NCI-H748 treated with DMSO at 0.1 percent for 48 hours (cell line): ENCODE results near the gene TMEM223.
"Not testable (repeated sequence)": the region's sequence is repeated elsewhere in the genome, so short reads cannot be mapped to it uniquely, and the experiment has no call there.

Experiments
- DNase-seq: peaks from one replicate; lab custom pipeline; 2025; lab: John Stamatoyannopoulos, UW

Gene TMEM223, protein sequence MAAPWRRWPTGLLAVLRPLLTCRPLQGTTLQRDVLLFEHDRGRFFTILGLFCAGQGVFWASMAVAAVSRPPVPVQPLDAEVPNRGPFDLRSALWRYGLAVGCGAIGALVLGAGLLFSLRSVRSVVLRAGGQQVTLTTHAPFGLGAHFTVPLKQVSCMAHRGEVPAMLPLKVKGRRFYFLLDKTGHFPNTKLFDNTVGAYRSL

DNA sequence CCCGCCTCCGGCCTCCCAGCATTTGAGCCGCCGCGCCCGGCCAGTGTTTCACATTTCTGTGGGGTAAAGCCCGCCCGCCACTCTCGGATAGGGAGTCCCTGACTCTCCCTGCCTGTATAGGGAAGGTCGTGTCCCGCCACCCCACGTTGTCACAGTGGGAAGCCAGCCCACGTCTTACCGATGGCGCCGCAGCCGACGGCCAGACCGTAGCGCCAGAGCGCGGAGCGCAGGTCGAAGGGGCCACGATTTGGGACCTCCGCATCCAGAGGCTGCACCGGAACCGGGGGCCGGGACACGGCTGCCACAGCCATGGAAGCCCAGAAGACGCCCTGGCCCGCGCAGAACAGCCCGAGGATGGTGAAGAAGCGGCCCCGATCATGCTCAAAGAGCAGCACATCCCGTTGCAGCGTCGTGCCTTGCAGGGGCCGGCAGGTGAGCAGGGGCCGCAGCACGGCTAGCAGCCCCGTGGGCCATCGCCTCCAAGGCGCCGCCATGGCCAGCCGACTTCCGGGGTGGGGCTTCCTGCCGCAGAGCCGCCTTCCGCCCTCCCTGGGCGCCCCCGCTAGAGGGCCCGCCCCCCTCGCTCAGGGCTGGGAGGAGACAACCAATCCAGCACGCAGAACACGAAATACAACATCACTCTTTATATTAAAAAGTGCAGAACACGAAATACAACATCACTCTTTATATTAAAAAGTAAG, at the start of gene TMEM223:
Gene TMEM223 (minus strand): TSS at position 506 of the 701 bp plus-strand sequence. CDS start 12 bp downstream, at position 494.
- DNase-seq, result peak; percentile 74

DNA sequence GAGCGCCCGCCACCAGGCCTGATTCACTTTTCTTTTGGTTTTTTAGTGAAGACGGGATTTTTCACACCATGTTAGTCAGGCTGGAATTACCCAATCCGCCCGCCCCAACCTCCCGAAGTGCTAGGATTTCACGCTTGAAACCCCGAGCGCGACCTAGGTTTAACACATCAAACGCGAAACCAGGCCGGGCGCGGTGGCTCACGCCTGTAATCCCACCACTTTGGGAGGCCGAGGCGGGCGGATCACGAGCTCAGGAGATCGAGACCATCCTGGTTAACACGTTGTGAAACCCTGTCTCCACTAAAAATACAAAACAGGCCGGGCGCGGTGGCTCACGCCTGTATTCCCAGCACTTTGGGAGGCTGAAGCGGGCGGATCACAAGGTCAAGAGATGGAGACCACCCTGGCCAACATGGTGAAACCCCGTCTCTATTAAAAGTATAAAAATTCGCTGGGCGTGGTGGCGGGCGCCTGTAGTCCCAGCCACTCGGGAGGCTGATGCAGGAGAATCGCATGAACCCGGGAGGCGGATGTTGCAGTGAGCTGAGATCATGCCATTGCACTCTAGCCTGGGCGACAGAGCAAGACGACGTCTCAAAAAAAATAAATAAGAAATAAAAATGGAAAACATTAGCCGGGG, 49.0 kb upstream of the TMEM223 start:
- not testable (repeated sequence) for DNase-seq

DNA sequence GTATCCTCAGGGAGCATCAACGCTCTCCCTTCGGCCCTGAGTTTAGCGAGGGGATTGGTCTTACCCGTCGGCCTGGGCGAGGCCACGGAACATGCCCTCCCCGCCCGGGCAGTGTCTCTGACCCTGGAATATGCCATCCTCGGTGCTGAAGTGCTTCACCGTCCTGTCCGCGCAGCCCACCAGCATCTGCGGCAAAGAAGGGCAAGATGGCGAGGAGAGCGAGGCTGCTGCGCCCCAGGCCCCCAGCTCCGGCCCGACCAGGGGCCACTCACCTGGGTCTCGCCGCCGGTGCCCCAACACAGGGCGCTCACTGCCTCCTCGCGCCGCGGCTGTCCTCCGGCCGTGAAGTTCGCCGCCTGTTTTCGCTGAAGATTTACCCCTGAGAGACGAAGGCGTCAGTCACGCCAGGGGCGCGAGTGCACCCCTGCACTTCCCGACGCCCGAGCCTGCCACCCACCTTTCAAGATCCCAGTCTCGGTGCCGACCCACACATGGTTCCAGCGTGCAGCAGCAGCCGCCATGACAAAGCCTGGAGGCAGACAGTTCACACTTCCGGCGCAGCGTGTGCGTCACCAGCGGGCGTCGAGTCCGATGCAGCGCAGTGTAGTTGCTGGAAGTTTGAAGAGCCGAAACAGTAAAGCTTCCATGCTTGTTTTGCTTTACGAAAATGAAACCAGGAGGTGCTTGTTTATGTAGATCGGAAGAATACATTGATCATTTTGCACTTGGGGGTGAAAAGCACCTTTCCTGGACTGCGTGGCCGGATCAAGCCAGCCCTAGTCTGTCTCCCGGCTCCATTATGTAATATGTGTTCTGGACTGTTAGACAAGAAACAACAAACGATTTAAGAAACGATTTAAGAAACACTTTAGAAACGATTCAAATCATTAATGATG, 47.5 kb upstream of the TMEM223 start, which contains the start of gene WDR74:
Gene WDR74 (minus strand): TSS at position 541 of the 896 bp plus-strand sequence. CDS start 20 bp downstream, at position 521.
- peak; percentile 84 for DNase-seq

DNA sequence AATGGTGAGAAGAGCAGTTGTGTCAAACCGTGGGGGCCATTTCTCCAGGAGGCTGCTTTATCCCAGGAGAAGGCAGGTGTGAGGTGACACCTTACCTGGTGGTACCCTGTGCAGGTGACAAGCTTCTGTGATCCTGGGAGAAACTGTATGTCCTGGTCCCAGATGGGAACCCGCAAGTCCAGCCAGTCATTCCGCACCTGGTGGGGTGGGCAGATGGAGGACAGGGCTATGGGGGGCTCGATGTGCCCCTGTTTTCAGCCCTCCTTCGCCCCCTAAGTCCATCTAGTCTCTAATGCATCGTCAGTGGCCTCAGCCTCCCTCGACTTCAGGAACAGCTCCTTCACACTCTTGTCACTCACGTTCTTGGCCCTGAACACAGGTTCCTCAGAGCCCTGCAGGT, 43.5 kb upstream of the TMEM223 start:
- no peak for DNase-seq

DNA sequence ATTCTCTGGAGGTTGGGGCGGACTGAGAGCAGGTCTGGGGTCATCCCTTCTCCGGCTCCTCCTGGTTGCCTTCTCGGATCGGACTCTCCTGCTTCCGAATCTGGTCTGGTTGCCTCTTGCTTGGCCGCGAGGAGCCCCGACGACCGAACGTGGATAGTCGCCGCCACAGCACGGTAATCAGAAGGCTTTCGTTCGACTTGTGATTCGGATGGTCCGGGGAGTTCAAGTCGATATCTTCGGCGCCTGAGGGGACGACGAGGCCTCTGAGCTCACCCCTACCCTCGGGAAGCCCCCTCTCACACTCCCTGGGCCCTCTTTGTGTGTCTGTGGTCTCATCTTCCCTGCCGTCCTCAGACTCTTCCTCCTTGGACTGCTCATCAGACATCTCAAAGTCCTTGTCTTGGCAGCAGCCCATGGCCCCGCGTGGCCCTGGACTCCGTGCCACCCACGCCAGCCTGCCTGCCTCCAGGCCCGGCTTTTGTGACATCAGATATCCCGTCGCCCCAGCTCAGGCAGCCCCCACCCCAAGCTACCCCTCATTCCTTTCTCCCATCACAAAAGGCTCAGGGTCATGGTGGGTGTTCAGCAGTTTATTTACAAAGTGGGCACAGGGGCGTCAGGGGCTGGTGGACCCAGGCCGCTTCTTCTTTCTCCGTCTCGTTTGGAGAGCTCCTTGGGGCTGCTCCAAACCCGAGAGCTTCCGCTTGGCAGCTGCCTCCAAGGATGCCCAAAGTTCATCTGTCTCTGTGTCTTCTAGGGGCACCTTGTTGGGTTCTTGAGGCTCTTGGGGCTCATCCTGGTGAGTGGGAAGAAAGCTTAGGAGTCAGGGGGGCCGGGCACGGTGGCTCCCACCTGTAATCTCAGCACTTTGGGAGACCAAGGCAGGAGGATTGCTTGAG, 40.8 kb upstream of the TMEM223 start, which contains the start of gene TEX54:
Gene TEX54 (minus strand): TSS at position 506 of the 899 bp plus-strand sequence.
- peak; percentile 48 for DNase-seq

DNA sequence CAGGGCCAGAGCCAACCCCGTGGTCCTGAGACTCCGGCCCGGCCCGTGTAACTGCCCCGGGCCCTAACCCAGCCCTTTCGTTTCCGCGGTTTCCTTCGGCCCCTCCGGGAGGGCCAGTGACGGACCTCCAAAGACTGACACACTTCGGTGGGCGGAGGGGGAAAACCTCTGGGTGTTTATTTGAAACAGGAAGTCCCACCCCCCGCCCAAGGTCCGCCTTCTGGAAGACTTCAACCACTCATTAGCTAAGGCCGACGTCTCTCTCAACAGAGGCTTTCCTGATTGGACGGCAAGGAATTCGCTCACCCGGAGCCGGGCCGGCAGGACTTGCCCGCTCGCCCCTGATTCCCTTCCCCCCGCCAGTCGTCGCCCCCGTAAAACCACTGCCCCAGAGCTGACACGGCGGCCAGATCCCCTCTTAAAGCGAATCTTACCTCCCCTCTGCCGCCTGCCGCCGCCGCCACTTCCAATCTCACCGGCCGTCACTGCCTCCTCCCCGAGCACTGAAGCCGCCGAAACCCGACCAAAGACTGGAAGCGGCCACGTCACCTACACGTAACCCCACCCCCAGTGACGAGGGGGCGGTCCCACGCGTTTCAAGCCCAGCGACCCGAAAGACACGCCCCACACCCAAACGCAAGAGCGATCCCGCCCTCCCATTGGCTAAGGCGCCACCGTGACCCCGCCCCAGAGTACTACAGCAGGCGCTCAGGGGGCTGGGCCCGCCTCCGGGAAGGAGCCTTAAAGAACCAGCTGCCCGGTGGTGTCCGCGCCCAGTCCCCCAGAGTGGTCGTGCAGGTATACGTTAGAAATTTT, 39.9 kb upstream of the TMEM223 start, which contains the start of gene STX5:
Gene STX5 (minus strand): TSS at position 532 of the 816 bp plus-strand sequence. CDS start 808 bp downstream, outside the sequence.
- peak; percentile 98 for DNase-seq

DNA sequence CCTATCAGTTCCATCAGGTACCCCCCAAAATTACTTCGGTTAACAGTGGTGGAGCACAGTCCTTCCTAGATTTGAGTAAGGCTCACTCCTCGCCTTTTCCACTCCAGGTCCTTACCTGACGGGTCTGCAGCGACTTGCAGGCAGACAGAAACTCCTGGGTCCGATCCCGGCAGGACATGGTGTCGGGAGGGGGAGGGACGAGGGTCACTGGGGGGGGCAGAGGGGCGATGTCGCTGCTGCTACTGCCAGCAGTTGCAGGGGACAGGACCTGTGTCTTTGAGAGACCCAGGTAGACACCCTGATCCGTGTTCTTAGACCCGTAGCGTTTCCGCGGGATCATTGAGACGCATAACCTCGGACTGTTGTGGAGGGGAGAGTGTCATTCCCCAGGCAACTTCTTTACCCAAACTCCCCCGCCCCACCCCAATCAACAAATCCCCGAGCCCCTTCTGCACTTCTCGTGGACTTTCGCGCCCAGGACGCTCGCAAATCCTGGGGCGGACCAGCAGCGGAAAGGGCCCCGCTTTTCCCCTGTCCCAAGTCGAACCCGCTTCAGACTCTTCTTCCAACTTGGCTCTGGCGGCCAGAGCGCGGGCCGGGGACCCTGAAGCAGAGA, 39.2 kb upstream of the TMEM223 start:
- no peak for DNase-seq

DNA sequence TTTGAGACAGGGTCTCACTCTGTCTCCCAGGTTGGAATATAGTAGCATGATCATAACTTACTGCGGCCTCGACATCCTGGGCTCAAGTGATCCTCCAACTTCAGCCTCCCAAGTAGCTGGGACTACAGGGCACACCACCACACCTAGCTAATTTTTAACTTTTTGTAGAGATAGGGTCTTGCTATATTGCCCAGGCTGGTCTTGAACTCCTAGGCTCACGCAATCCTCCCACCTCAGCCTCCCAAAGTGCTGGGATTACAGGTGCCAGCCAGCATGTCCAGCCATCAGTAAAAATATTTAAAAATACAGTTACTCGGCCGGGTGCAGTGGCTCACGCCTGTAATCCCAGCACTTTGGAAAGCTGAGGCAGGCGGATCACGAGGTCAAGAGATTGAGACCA, 36.3 kb upstream of the TMEM223 start:
- not testable (repeated sequence) for DNase-seq

DNA sequence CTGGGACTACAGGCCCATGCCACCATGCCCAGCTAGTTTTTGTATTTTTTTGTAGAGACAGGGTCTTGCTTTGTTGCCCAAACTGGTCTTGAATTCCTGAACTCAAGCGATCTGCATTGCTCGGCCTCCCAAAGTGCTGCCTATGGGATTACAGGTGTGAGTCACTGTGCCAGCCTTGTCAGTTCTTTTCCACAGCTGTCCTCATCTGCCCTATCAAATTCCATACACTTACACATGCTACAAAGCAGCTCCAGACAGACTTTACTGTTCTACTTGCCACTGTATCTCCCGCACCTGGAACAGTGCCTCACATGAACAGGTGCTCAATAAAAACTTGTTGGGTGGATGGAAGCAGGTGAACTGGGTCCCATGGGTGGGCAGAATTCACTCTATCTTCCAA, 31.9 kb upstream of the TMEM223 start:
- no peak for DNase-seq

DNA sequence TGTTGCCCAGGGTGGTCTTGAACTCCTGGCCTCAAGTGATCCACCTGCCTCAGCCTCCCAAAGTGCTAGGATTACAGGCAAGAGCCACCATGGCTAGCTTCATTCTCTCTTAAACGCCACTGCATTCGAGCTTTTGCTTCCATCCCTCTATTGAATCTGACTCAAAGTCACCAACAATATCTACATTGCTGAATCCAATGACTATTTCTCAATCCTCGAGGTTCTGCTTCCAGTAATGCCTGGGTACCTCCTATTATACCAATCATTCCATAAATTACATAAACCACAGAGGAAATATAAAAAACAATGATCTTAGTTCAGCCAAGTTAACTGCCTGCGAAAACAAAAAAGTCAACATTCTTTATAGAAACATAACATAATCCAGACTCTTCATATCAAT, 25.3 kb upstream of the TMEM223 start:
- no peak for DNase-seq

DNA sequence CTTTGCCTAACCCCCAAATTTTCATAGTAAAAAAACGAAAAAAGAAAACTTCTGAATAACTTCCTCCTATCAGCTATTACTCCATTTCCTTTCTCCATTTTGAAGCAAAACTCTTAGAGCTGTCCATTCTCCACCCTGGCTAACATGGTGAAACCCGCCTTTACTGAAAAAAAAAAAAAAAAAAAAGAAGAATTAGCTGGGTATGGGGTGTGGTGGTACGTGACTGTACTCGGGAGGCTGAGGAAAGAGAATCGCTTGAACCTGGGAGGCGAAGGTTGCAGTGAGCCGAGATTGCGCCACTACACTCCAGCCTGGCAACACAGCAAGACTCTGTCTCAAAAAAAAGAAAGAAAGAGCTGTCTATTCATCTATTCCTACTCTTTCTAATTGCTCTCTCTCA, 24.8 kb upstream of the TMEM223 start:
- DNase-seq, result no peak

DNA sequence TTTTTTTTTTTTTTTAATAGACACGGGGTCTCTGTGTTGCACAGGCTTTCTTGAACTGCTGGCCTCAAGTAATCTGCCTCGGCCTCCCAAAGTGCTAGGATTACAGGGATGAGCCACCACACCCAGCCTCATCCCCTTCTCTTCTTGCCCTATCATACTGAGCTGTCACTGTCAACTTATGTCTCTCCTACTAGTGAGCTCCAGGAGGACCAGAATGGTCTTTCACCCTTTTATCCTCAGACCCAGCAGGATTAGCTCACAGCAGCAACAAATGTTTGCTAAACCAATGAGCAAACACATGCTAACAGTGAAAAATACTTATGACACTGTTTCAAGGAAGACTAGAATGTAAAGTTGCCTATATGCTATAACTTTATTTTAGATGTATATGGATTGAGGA, 19.9 kb upstream of the TMEM223 start:
- DNase-seq, result no peak

DNA sequence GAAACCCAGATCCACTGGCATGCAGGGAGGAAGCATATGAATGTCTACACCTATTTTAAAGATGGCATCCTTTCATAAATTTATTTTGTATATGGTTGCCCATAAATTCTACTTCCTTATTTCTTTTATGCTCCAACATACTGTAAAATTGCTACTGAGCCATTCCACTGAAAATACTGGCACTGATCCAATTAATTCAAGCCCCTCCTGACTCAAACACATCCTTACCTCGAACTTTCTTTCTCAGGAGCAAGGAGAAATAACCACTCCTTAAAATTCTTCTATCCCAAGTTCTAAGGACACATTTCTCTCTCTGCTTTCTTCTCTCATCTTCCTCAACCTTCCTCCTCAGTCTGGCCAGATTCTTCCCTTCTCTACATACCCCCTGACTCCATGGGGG, 18.9 kb upstream of the TMEM223 start:
- DNase-seq, result no peak

DNA sequence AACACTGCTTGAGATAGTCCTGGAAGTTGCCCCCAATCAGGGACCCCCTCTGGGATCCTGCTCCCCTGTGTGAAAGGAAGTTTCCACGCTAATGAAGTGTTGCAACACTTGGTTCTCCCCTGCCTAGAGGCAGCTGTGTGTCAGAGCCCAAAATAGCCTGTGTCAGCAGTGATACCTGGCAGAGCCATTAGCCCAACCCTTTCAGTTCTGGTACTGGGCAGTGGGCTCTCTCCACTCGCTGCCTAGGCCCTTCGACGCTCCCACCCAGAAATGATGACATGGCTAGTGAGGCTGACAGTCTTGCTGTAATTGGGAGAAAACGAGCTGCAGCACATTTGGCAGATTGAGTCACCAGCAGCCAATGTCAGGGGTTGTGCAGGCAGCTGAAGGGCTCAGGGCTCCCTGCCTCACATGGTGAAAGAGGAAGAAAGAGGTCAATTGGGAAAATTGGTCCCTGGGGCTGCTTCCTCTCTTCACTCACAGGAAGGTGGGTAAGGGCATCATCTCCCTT, 14.9 kb upstream of the TMEM223 start:
- DNase-seq, result no peak

DNA sequence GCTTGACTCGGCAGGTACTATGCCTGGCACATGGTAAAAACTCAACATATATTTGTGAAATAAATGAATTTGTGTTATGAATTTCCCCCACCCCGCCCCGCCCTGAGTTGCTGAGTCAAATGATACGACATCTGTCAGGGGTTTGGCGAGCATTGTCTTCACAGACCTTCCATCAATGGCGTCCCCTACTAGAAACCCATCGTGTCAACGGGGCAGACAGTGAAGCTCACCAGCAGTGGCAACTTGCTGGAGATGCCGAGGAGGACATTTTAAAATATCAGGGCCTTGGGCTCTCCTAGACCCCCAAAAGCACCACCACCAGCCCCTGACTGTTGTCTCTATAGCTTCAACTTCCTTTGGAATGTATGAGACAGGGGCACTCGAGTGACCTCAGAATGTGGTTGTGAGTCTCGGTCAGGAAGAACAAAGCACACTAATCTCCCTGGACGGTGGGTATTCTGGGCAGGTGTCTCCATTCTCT, 14.2 kb upstream of the TMEM223 start:
- DNase-seq, result no peak

DNA sequence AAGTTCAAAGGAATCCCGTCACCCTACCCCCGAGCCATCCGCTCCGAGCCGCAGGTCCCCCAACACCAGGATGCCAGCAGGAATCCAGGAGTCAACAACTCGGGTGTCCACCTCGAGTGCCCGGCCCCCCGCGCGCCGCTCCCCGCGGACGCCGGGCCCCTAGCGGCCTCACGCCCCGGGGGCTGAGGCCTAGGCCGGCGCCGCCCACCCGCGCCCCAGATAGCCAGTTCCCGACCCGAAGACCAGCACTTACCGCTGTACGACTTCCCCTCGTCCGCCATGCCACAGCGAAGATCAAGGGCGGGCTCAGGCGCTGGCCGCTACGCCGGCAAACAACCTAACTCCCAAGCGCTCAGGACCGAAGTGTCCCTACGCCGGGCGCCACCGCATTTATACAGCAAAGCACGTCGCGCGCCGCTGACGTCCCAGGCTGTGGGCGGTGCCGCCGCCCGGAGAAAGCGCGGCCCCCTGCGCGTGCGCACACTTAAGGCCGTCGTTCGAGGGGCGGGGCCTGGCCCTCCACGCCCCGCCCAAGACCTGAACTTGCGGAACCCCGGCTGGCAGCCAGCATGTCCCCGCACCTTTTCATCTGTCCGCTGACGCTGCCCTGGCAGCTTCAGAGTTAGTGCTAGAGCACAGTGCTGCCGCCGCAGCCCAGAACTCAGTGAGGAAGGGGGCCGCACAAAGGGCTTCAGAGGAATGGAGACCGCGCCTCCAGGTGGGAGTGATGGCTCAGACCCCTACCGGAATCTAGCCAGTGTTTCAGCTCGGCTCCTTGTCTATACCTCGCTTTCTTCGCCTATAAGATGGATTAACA, 13.5 kb upstream of the TMEM223 start, which contains the start of gene NXF1:
Gene NXF1 (minus strand): TSS at position 365 of the 817 bp plus-strand sequence. CDS start 84 bp downstream, at position 281.
- peak; percentile 91 for DNase-seq

DNA sequence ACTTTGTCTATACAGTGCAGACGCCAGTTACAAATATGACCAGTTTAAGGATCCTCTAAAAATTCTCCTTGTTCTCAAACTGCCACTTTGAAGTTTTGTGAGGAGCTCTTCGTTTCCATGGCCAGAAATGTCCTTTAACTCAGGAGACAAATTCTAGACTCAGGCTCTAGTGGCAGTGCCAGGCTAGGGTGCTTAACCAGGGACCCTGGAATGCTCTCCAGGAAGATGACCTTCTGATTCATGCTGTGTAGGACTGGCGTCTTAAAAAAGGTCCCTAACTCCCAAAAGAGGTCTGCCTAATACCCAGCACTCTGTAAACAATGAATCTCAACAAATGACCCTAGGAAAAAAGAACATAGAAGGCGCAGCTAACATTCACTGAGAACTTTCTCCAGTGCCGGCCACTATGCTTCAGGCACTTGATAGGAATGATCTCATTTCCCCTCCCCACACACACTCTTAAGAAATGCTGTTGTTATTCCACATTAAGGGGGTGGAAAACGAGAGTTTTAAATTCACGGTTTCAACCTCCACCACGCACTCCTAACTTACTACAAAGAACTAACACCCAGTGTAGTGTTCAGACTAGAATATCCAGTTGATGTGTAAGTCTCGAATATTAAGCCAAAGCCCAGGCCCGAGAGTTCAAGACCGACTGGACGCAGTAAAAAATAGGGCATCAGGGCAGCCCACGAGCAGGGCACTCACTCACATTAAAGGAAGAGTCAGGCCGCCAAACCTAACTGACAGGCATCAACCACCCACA, 12.7 kb upstream of the TMEM223 start:
- no peak for DNase-seq
